ENCODE data around the gene PODXL2.

DNA sequence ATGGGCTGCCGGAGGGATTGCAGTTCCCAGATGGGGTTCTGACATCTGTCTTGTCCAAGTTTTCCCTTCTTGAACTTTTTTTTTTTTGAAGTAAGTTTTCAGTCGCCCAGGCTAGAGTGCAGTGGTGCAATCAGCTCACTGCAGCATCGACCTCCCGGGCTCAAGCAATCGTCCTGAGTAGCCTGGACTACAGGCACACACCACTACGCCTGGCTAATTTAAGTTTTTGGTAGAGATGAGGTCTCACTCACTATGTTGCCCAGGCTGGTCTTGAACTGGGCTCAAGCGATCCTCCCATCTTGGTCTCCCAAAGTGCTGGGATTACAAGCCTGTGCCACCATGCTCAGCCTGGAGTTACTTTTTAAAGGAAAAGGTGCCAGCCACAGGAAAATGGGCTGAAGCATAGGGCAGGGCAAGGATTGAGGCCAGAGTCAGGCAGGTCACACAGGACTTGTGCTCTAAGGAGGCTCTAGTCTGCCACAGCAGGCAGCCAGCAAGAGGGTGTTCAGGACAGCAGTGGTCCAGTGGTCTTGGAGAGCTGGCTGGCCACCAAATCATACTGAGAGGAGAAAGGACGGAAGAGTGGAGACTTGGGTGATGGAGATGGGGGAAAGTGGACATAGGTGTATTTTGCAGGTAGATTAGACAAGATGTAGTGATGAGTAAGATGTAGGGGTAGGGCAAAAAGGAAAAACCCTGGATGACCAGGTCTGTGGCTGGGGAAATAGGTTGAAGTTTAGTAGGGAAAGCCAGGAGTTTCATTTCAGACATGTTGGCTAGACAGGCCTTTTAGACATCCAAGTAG is 6.0 kb upstream of the PODXL2 start:
- TF ChIP-seq, protein P1, sequence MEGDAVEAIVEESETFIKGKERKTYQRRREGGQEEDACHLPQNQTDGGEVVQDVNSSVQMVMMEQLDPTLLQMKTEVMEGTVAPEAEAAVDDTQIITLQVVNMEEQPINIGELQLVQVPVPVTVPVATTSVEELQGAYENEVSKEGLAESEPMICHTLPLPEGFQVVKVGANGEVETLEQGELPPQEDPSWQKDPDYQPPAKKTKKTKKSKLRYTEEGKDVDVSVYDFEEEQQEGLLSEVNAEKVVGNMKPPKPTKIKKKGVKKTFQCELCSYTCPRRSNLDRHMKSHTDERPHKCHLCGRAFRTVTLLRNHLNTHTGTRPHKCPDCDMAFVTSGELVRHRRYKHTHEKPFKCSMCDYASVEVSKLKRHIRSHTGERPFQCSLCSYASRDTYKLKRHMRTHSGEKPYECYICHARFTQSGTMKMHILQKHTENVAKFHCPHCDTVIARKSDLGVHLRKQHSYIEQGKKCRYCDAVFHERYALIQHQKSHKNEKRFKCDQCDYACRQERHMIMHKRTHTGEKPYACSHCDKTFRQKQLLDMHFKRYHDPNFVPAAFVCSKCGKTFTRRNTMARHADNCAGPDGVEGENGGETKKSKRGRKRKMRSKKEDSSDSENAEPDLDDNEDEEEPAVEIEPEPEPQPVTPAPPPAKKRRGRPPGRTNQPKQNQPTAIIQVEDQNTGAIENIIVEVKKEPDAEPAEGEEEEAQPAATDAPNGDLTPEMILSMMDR (conservative IDR thresholded peaks at IDR 0.05; ENCODE audit: low read depth, low read length): no peak
- no peak for TF ChIP-seq EZH2 (IDR thresholded peaks at IDR 0.05; ENCODE audit: borderline replicate concordance, low read depth, low read length, poor library complexity, severe bottlenecking)

Measured in A673 (cell line).